Measurements from ENCODE around the gene VAV2.

Gene VAV2

GRCh38 chr9:133780962-133781827 lies 210.9 kb downstream of the VAV2 start:
- DNase-seq (ENCODE audit: low spot score) = no peak

GRCh38 chr9:133780404-133780945 lies 211.6 kb downstream of the VAV2 start:
- no peak for DNase-seq (ENCODE audit: low spot score)

GRCh38 chr9:133779516-133780403 lies 212.4 kb downstream of the VAV2 start:
- no peak for DNase-seq (ENCODE audit: low spot score)

- DNase-seq (ENCODE audit: low spot score) = no peak
These were observed 213.0 kb downstream of the VAV2 start for GRCh38 chr9:133779081-133779480.

- DNase-seq (ENCODE audit: low spot score) = no peak
These were observed 213.6 kb downstream of the VAV2 start for GRCh38 chr9:133778336-133779013.

- DNase-seq (ENCODE audit: low spot score) = no peak
These were observed 214.3 kb downstream of the VAV2 start for GRCh38 chr9:133777871-133778270.

GRCh38 chr9:133777068-133777791 lies 214.9 kb downstream of the VAV2 start:
- no peak for DNase-seq (ENCODE audit: low spot score)

GRCh38 chr9:133775951-133776905 lies 215.9 kb downstream of the VAV2 start:
- no peak for DNase-seq (ENCODE audit: low spot score)

- no peak for DNase-seq (ENCODE audit: low spot score)
These were observed 216.8 kb downstream of the VAV2 start for GRCh38 chr9:133775291-133775690.

GRCh38 chr9:133774799-133775198 lies 217.3 kb downstream of the VAV2 start:
- DNase-seq (ENCODE audit: low spot score) = no peak

GRCh38 chr9:133773889-133774655 lies 218.1 kb downstream of the VAV2 start:
- peak; percentile 83 for DNase-seq (ENCODE audit: low spot score)

- DNase-seq (ENCODE audit: low spot score) = no peak
These were observed 219.5 kb downstream of the VAV2 start for GRCh38 chr9:133772581-133772980.

GRCh38 chr9:133771486-133772482 lies 220.3 kb downstream of the VAV2 start:
- no peak for DNase-seq (ENCODE audit: low spot score)

- no peak for DNase-seq (ENCODE audit: low spot score)
These were observed 221.9 kb downstream of the VAV2 start for GRCh38 chr9:133770076-133770777.

GRCh38 chr9:133769511-133770075 lies 222.5 kb downstream of the VAV2 start:
- DNase-seq (ENCODE audit: low spot score) = no peak

- DNase-seq (ENCODE audit: low spot score) = no peak
These were observed 223.1 kb downstream of the VAV2 start for GRCh38 chr9:133768859-133769510.

All from hepatic stellate cell (primary cell).